ENCODE measurements around the gene CST3. TPM values are rescaled to one million over a fixed set of nuclear protein-coding genes. Genes with fewer than 3 reads are reported as not detected.

The CST3 gene
- total RNA-seq, 1 donor from 2014 or later = 69.7 TPM

GRCh38 chr20:23602241-23602640, 35.5 kb downstream of the CST3 start:
- no peak for DNase-seq

GRCh38 chr20:23601715-23602114, 36.0 kb downstream of the CST3 start:
- no peak for DNase-seq

- no peak for DNase-seq
These were observed 39.3 kb downstream of the CST3 start for GRCh38 chr20:23598481-23598880.

- no peak for DNase-seq
These were observed 41.0 kb downstream of the CST3 start for GRCh38 chr20:23596579-23597250.

GRCh38 chr20:23595941-23596340, 41.8 kb downstream of the CST3 start:
- no peak for DNase-seq

GRCh38 chr20:23588434-23589403, 49.0 kb downstream of the CST3 start:
- no peak for DNase-seq

- no peak for DNase-seq
These were observed 50.1 kb downstream of the CST3 start for GRCh38 chr20:23587631-23588030.

- no peak for DNase-seq
These were observed 50.8 kb downstream of the CST3 start for GRCh38 chr20:23586735-23587525.

- DNase-seq = no peak
These were observed 51.7 kb downstream of the CST3 start for GRCh38 chr20:23585808-23586734.

GRCh38 chr20:23585449-23585807, 52.3 kb downstream of the CST3 start:
- no peak for DNase-seq

- DNase-seq = no peak
These were observed 53.1 kb downstream of the CST3 start for GRCh38 chr20:23584434-23585199.

Other genes with a start within 250 kb of the CST3 start
- gene NAPB, start 216.5 kb downstream of the CST3 start, total RNA-seq = 18.9 TPM
- gene CSTL1, start 198.3 kb downstream of the CST3 start, total RNA-seq = not detected
- gene CST11, start 185.1 kb downstream of the CST3 start, total RNA-seq = not detected
- not detected for gene CST8, start 146.8 kb downstream of the CST3 start, total RNA-seq
- gene CST9L, start 69.5 kb downstream of the CST3 start, total RNA-seq = not detected
- not detected for gene CST9, start 32.0 kb downstream of the CST3 start, total RNA-seq
- not detected for gene CST4, start 51.1 kb upstream of the CST3 start, total RNA-seq
- gene CST1, start 113.0 kb upstream of the CST3 start, total RNA-seq = not detected
- gene CST2, start 188.8 kb upstream of the CST3 start, total RNA-seq = not detected
- not detected for gene CST5, start 241.8 kb upstream of the CST3 start, total RNA-seq

Data from skin of body (tissue), 2 donors.